Esophagus muscularis mucosa (tissue), 4 donors: Measurements from ENCODE around the gene CREBZF.

Source experiments
- EP300 ChIP-seq: sonication (generic); formaldehyde crosslinking; IDR thresholded peaks from one replicate; pipeline ENCODE4 v1.6.1; 2017; ENCODE audit warnings: antibody characterized with exemption
- POLR2A ChIP-seq: fragments of 450-650 bp; IDR thresholded peaks from one replicate; pipeline ENCODE4 v1.6.1; 2017; ENCODE audit warnings: antibody characterized with exemption, moderate library complexity, mild to moderate bottlenecking, low read depth
- POLR2AphosphoS5 ChIP-seq, 2 donors: sonication (generic); formaldehyde crosslinking; IDR thresholded peaks; one replicate each; pipeline ENCODE4 v1.6.1; 2017; ENCODE audit warnings: antibody characterized with exemption in 2 of 2
- TF ChIP-seq, protein P1 (sequence below), 3 experiments: fragments of 200-600 bp in 2 of 3; fragments of 450-650 bp in 1 of 3; sonication (generic) in 2 of 3; IDR thresholded peaks; one replicate each; pipeline ENCODE4 v1.5.1; 2017 to 2019; ENCODE audit warnings: antibody characterized with exemption in 3 of 3, mild to moderate bottlenecking in 2 of 3, moderate library complexity in 1 of 3

GRCh38 chr11:85666687-85667086 is 1.8 kb upstream of the CREBZF start:
- TF ChIP-seq, protein P1, sequence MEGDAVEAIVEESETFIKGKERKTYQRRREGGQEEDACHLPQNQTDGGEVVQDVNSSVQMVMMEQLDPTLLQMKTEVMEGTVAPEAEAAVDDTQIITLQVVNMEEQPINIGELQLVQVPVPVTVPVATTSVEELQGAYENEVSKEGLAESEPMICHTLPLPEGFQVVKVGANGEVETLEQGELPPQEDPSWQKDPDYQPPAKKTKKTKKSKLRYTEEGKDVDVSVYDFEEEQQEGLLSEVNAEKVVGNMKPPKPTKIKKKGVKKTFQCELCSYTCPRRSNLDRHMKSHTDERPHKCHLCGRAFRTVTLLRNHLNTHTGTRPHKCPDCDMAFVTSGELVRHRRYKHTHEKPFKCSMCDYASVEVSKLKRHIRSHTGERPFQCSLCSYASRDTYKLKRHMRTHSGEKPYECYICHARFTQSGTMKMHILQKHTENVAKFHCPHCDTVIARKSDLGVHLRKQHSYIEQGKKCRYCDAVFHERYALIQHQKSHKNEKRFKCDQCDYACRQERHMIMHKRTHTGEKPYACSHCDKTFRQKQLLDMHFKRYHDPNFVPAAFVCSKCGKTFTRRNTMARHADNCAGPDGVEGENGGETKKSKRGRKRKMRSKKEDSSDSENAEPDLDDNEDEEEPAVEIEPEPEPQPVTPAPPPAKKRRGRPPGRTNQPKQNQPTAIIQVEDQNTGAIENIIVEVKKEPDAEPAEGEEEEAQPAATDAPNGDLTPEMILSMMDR (IDR thresholded peaks at IDR 0.05) = no peak
- no peak for TF ChIP-seq POLR2A
- TF ChIP-seq POLR2AphosphoS5 (IDR thresholded peaks at IDR 0.05) = no peak
- no peak for TF ChIP-seq EP300
